Measurements from ENCODE around the gene SNPH.
A peak's percentile ranks its signal among the peaks of the same experiment; 100 is the strongest.

Gene SNPH

GRCh38 chr20:1325173-1326030, 59.3 kb downstream of the SNPH start:
- DNase-seq = peak; percentile 90

GRCh38 chr20:1326031-1326930, 60.2 kb downstream of the SNPH start:
- no peak for DNase-seq

GRCh38 chr20:1327241-1327653, 61.2 kb downstream of the SNPH start:
- DNase-seq = no peak

GRCh38 chr20:1327827-1328679, 62.0 kb downstream of the SNPH start:
- no peak for DNase-seq

- DNase-seq = no peak
Measured at GRCh38 chr20:1328680-1329330, 62.7 kb downstream of the SNPH start, which contains the start of gene SDCBP2. Gene SDCBP2, minus strand, starts transcription at chr20:1329139. Its CDS starts 8,723 bp downstream, at chr20:1320416.

- no peak for DNase-seq
Measured at GRCh38 chr20:1330075-1330830, 64.2 kb downstream of the SNPH start.

GRCh38 chr20:1331101-1331500, 65.0 kb downstream of the SNPH start:
- DNase-seq = no peak

GRCh38 chr20:1331801-1332453, 65.8 kb downstream of the SNPH start:
- DNase-seq = no peak

- no peak for DNase-seq
Measured at GRCh38 chr20:1332749-1333300, 66.7 kb downstream of the SNPH start.

- no peak for DNase-seq
Measured at GRCh38 chr20:1333462-1334369, 67.6 kb downstream of the SNPH start.

GRCh38 chr20:1334370-1334731, 68.3 kb downstream of the SNPH start:
- no peak for DNase-seq

- DNase-seq = no peak
Measured at GRCh38 chr20:1334761-1335160, 68.7 kb downstream of the SNPH start.

- no peak for DNase-seq
Measured at GRCh38 chr20:1335961-1336698, 70.0 kb downstream of the SNPH start.

GRCh38 chr20:1336699-1337367, 70.7 kb downstream of the SNPH start:
- DNase-seq = no peak

- DNase-seq = no peak
Measured at GRCh38 chr20:1337441-1337840, 71.3 kb downstream of the SNPH start.

- DNase-seq = no peak
Measured at GRCh38 chr20:1338096-1338495, 72.0 kb downstream of the SNPH start.

GRCh38 chr20:1338801-1339200, 72.7 kb downstream of the SNPH start:
- DNase-seq = no peak
